Uterus (tissue), 4 donors: ENCODE results near the gene LRRC74A. TPM values are rescaled to one million over a fixed set of nuclear protein-coding genes. Genes with fewer than 3 reads are reported as not detected.
A peak's percentile ranks its signal among the peaks of the same experiment; 100 is the strongest.

ENCODE experiments used
- DNase-seq, 2 donors: peaks; one replicate each; pipeline ENCODE4 v3.0.0-alpha.2; 2019 to 2020
- H3K27ac ChIP-seq, 2 donors: fragments of 200-600 bp; sonication (generic); 1 replicate in 1 of 2; 2 replicates in 1 of 2; pipeline ENCODE4 v1.5.1; 2016 to 2018
- H3K27me3 ChIP-seq, 2 donors: fragments of 200-600 bp; sonication (generic); one replicate each; pipeline ENCODE4 v1.5.1; 2018 to 2019; ENCODE audit warnings: control low read depth in 1 of 2
- H3K36me3 ChIP-seq, 2 donors: fragments of 200-600 bp; sonication (generic); one replicate each; pipeline ENCODE4 v1.5.1; 2019; ENCODE audit warnings: control low read depth in 1 of 2
- H3K4me1 ChIP-seq, 2 donors: fragments of 200-600 bp; sonication (generic); one replicate each; pipeline ENCODE4 v1.5.1; 2018 to 2019; ENCODE audit warnings: control low read depth in 1 of 2
- H3K4me3 ChIP-seq, 2 donors: fragments of 200-600 bp; sonication (generic); 1 replicate in 1 of 2; 2 replicates in 1 of 2; pipeline ENCODE4 v1.5.1; 2018 to 2019; ENCODE audit warnings: mild to moderate bottlenecking in 1 of 2
- H3K9me3 ChIP-seq, 2 donors: fragments of 200-600 bp; sonication (generic); one replicate each; pipeline ENCODE4 v1.5.1; 2019; ENCODE audit warnings: control low read depth in 1 of 2
- CTCF ChIP-seq, 4 experiments: fragments of 200-600 bp in 2 of 4; fragments of 450-650 bp in 2 of 4; sonication (generic) in 2 of 4; IDR thresholded peaks; one replicate each; pipeline ENCODE4 v1.5.1; 2016 to 2019; ENCODE audit warnings: antibody characterized with exemption in 4 of 4, mild to moderate bottlenecking in 2 of 4, moderate library complexity in 1 of 4
- POLR2A ChIP-seq, 2 donors: fragments of 450-650 bp; IDR thresholded peaks; one replicate each; pipeline ENCODE4 v1.6.1; 2016; ENCODE audit warnings: antibody characterized with exemption in 2 of 2, mild to moderate bottlenecking in 1 of 2, moderate library complexity in 1 of 2
- intact Hi-C: fragments of 100-400 bp; cut with DNase I; formaldehyde crosslinking; loops from one replicate; pipeline ENCODE4 v1.15.1; 2023; ENCODE audit warnings: low total_unique reads
- total RNA-seq, 4 donors: library from RNA; depleted of rRNA in 3 of 4; stranded (reverse); fragments of >200 nt in 3 of 4; gene quantifications; one replicate each; pipeline versions ENCODE4 v1.1.0 to v1.2.4, GENCODE V29; 2014 to 2023
- donor health status: DM: yes; HTN: yes; CAD: no.

Gene LRRC74A
- total RNA-seq, 4 donors from 2014 or later = not detected

GRCh38 chr14:76882651-76883050 lies 56.4 kb downstream of the LRRC74A start:
- TF ChIP-seq POLR2A (IDR thresholded peaks at IDR 0.05) = no peak
- TF ChIP-seq CTCF (IDR thresholded peaks at IDR 0.05) = no peak
- intact Hi-C loops = no loop called here
- Histone ChIP-seq H3K9me3 (no peaks in the 10 kb centered on the region), H3K27me3 (no peaks in the 10 kb centered on the region), H3K27ac (no peak overlapping the region), H3K4me1 (no peaks in the 10 kb centered on the region), H3K4me3 (no peak overlapping the region), H3K36me3 (no peaks in the 10 kb centered on the region)
- no peak for DNase-seq

- intact Hi-C loops = no loop called here
- H3K9me3 ChIP-seq = no peaks in the 10 kb centered on the region
- H3K4me3 ChIP-seq = no peak overlapping the region
- no peak for TF ChIP-seq CTCF (IDR thresholded peaks at IDR 0.05)
- TF ChIP-seq POLR2A (IDR thresholded peaks at IDR 0.05) = no peak
- H3K36me3 ChIP-seq = no peaks in the 10 kb centered on the region
- no peak for DNase-seq
- no peaks in the 10 kb centered on the region for H3K27me3 ChIP-seq
- H3K27ac ChIP-seq = no peak overlapping the region
- H3K4me1 ChIP-seq = no peaks in the 10 kb centered on the region
These were observed 57.2 kb downstream of the LRRC74A start for GRCh38 chr14:76883447-76883846.

GRCh38 chr14:76884394-76884793 lies 58.2 kb downstream of the LRRC74A start:
- no peak for DNase-seq
- Histone ChIP-seq H3K9me3 (no peaks in the 10 kb centered on the region), H3K4me3 (no peak overlapping the region), H3K27ac (peak overlapping the region; percentile 54 to 62), H3K4me1 (no peaks in the 10 kb centered on the region), H3K36me3 (no peaks in the 10 kb centered on the region), H3K27me3 (no peaks in the 10 kb centered on the region)
- TF ChIP-seq POLR2A (IDR thresholded peaks at IDR 0.05) = no peak
- TF ChIP-seq CTCF (IDR thresholded peaks at IDR 0.05) = no peak
- intact Hi-C loops = no loop called here

GRCh38 chr14:76884853-76885276 lies 58.7 kb downstream of the LRRC74A start:
- no peaks in the 10 kb centered on the region for H3K36me3 ChIP-seq
- H3K9me3 ChIP-seq = no peaks in the 10 kb centered on the region
- peak overlapping the region; percentile 54 to 62 for H3K27ac ChIP-seq
- no peaks in the 10 kb centered on the region for H3K4me1 ChIP-seq
- TF ChIP-seq POLR2A (IDR thresholded peaks at IDR 0.05) = no peak
- no peak for TF ChIP-seq CTCF (IDR thresholded peaks at IDR 0.05)
- intact Hi-C loops = no loop called here
- DNase-seq = peak in 1 of 2 donors; percentile 48
- no peaks in the 10 kb centered on the region for H3K27me3 ChIP-seq
- no peak overlapping the region for H3K4me3 ChIP-seq

- Histone ChIP-seq H3K4me1 (no peaks in the 10 kb centered on the region), H3K9me3 (peaks cover 0 to 1% of the 10 kb centered on the region in 2 donors), H3K4me3 (no peak overlapping the region), H3K27ac (no peak overlapping the region), H3K36me3 (no peaks in the 10 kb centered on the region), H3K27me3 (no peaks in the 10 kb centered on the region)
- no peak for DNase-seq
- no peak for TF ChIP-seq CTCF (IDR thresholded peaks at IDR 0.05)
- TF ChIP-seq POLR2A (IDR thresholded peaks at IDR 0.05) = no peak
- intact Hi-C loops = no loop called here
These were observed 61.0 kb downstream of the LRRC74A start for GRCh38 chr14:76887191-76887590.
